A673 (cell line): ENCODE results near the gene LY6G5B.

Source experiments
- CTCF ChIP-seq: fragments of 300-800, 200-600 bp; sonication (generic); conservative IDR thresholded peaks from 2 replicates; pipeline ENCODE4 v1.5.1; 2017; ENCODE audit warnings: low read depth, mild to moderate bottlenecking, antibody characterized with exemption, low read length, moderate library complexity, mixed read lengths
- EZH2 ChIP-seq: fragments of 200-600 bp; sonication (generic); IDR thresholded peaks from 2 replicates; pipeline ENCODE4 v1.6.1; 2017; ENCODE audit warnings: borderline replicate concordance, low read depth, mild to moderate bottlenecking, mixed read lengths, antibody characterized with exemption, low read length; ENCODE audit not compliant: poor library complexity, severe bottlenecking

GRCh38 chr6:31657406-31658157 lies 12.2 kb upstream of the LY6G5B start:
- no peak for TF ChIP-seq EZH2
- no peak for TF ChIP-seq CTCF
